ENCODE results near the gene NRTN. TPM values are rescaled to one million over a fixed set of nuclear protein-coding genes. Genes with fewer than 3 reads are reported as not detected.

Gene NRTN
- total and polyA plus RNA-seq, 3 experiments from 2014 or later = 0.26 TPM; not detected in 1

DNA sequence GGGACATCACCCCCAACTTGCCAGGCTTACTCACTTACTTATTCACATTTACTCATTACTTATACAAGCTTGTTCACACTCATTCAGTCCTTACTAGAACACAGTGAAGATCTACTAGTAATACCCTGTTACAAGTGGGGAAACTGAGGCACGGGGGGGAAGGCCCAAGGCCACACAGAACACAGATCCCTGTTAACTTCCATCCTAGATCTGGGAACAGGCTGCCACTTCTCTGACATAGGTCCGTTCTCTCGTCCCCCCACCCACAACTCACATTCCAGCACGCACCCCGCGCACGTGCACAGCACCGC lies 1.5 kb upstream of the NRTN start:
- Mint-ChIP-seq H3K27ac (peak overlapping the region in 1 of 8 donors; percentile 85), H3K4me3 (peak overlapping the region; percentile 27 to 76 (median 57)), H3K9me3 (no peaks in the 10 kb centered on the region), H3K36me3 (no peaks in the 10 kb centered on the region), H3K27me3 (peaks cover 13 to 28% of the 10 kb centered on the region in 2 donors), H3K4me1 (peaks cover 9 to 27% (median 20%) of the 10 kb centered on the region in 3 donors)
- H3K4me1 ChIP-seq (ENCODE audit: insufficient read depth, low read length) = peaks cover 20% of the 10 kb centered on the region
- peaks cover 22% of the 10 kb centered on the region for H3K27me3 ChIP-seq (ENCODE audit: insufficient read depth, low read length, poor library complexity, severe bottlenecking)
- ChIA-PET POLR2A (interaction anchor here (1.5 kb wide), 1 partner anchor 100 kb away, joined by 13 read pairs; the partner anchor contains the start of genes NDUFA11 and VMAC), CTCF (interaction anchor here (0.7 to 2.5 kb wide), 23 partner anchors 9 to 224 kb away, joined by 3 to 44 read pairs (median 4); partner anchors contain the start of genes DUS3L, LONP1, NDUFA11 and VMAC)
- H3K36me3 ChIP-seq (ENCODE audit: insufficient read depth, low read length) = no peaks in the 10 kb centered on the region
- peak overlapping the region; percentile 75 for H3K4me3 ChIP-seq (ENCODE audit: low read length)
- no peak overlapping the region for H3K27ac ChIP-seq (ENCODE audit: low read depth, low read length)
- DNase-seq = no peak
- no peaks in the 10 kb centered on the region for H3K9me3 ChIP-seq (ENCODE audit: low read length)

DNA sequence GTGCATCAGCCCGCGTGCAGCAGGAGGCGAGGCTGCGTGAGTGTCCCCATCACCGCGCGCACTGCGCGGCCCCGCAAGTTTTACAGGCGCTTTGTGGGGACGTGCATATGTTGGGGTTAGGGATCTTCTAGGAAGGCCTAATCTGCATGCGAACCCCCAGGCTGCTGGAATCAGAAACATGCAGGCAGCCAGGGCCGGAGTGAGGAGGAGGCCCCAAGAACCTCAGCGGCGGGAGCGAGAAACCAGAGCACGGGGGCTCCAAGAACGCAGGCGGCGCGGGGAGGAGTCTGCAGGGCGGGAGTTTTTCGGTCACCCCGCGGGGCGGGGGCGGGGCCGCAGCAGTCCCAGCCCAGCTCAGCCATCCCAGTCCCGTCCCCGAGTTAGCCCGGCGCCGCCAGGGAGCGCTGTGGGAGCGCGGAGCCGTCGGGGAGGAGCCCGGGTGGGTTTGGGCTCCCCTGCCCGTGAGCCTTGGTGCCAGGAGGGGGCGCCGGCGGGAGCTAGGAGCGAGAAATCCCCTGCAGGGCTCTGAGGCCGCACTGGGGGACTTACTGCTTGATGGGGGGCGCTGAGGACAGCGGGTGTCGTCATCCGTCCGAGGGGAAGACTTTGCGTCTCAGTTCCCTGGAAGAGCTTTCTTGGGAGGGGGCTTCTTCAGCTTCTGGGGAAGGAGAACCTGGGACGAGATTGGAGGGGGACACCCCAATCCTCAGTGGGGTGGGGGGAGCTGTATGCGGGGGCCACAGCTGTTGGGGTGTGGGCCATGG lies 933 bp upstream of the NRTN start:
- peak; percentile 87 to 94 (median 89) for DNase-seq

DNA sequence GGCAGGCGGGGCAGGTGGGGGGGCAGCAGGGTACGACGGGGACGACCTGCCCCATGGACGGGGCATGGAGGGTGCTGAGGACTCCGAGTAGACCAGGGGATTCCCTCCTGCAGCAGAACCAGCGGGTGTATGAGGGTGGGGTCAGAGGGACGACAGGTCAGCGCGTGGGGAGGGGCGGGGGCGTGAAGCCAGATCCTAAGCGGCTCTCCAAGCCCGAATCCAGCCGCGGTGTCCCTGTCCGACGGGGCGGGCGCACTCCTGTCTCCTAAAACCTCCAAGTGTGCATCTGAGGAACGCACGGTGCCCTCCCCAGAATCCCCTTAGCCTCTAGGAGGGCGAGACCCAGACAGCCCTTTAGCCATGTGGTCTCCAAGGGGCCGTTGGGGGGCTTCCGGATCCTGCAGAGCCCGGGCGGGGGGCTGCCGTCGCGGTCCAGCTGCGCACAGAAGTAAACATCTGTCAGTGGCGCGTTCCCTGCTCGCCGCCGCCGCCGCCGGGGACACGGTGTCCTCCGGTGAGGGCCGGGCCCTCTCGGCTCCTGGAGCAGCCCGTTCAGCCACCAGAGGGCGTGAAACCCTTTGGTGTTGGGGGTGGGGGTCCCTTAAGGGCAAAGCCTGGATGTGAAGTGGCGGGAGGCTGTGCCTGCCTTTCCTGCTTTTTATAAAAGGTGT lies 730 bp downstream of the NRTN start:
- H3K27me3 ChIP-seq (ENCODE audit: insufficient read depth, low read length, poor library complexity, severe bottlenecking) = peaks cover 10% of the 10 kb centered on the region
- H3K27me3 Mint-ChIP-seq = peaks cover 9 to 16% of the 10 kb centered on the region in 2 donors
- no peaks in the 10 kb centered on the region for H3K9me3 Mint-ChIP-seq
- H3K27ac ChIP-seq (ENCODE audit: low read depth, low read length) = no peak overlapping the region
- peaks cover 9 to 27% (median 20%) of the 10 kb centered on the region in 3 donors for H3K4me1 Mint-ChIP-seq
- peak; percentile 26 to 73 (median 44) for DNase-seq
- POLR2A ChIA-PET = no interaction called here
- no peaks in the 10 kb centered on the region for H3K36me3 Mint-ChIP-seq
- H3K4me1 ChIP-seq (ENCODE audit: insufficient read depth, low read length) = peaks cover 20% of the 10 kb centered on the region
- H3K36me3 ChIP-seq (ENCODE audit: insufficient read depth, low read length) = no peaks in the 10 kb centered on the region
- H3K4me3 ChIP-seq (ENCODE audit: low read length) = no peak overlapping the region
- no peaks in the 10 kb centered on the region for H3K9me3 ChIP-seq (ENCODE audit: low read length)
- peak overlapping the region in 6 of 7 donors; percentile 11 to 81 (median 68) for H3K4me3 Mint-ChIP-seq
- CTCF ChIA-PET = interaction anchor here (1.1 kb wide), 1 partner anchor 13 kb away, joined by 3 read pairs; no protein-coding TSS in a partner anchor
- peak overlapping the region in 1 of 8 donors; percentile 55 for H3K27ac Mint-ChIP-seq

More for the DNA sequence above, 933 bp upstream of the NRTN start:
- Histone ChIP-seq H3K4me3 (ENCODE audit: low read length) (peak overlapping the region; percentile 75), H3K36me3 (ENCODE audit: insufficient read depth, low read length) (no peaks in the 10 kb centered on the region), H3K27ac (ENCODE audit: low read depth, low read length) (peak overlapping the region; percentile 22), H3K4me1 (ENCODE audit: insufficient read depth, low read length) (peaks cover 20% of the 10 kb centered on the region), H3K27me3 (ENCODE audit: insufficient read depth, low read length, poor library complexity, severe bottlenecking) (peaks cover 22% of the 10 kb centered on the region), H3K9me3 (ENCODE audit: low read length) (no peaks in the 10 kb centered on the region)
- H3K27me3 Mint-ChIP-seq = peaks cover 11 to 26% of the 10 kb centered on the region in 2 donors
- peak overlapping the region in 7 of 8 donors; percentile 29 to 88 (median 79) for H3K27ac Mint-ChIP-seq
- peaks cover 9 to 27% (median 20%) of the 10 kb centered on the region in 3 donors for H3K4me1 Mint-ChIP-seq
- H3K9me3 Mint-ChIP-seq = no peaks in the 10 kb centered on the region
- H3K4me3 Mint-ChIP-seq = peak overlapping the region; percentile 27 to 87 (median 67)
- ChIA-PET POLR2A (interaction anchor here (0.6 to 1.5 kb wide), 4 partner anchors 21 to 222 kb away, joined by 3 to 13 read pairs (median 3); partner anchors contain the start of genes NDUFA11 and VMAC), CTCF (interaction anchor here (0.7 to 2.5 kb wide), 26 partner anchors 8 to 223 kb away, joined by 3 to 44 read pairs (median 4); partner anchors contain the start of genes DUS3L, LONP1, NDUFA11 and VMAC)
- no peaks in the 10 kb centered on the region for H3K36me3 Mint-ChIP-seq

DNA sequence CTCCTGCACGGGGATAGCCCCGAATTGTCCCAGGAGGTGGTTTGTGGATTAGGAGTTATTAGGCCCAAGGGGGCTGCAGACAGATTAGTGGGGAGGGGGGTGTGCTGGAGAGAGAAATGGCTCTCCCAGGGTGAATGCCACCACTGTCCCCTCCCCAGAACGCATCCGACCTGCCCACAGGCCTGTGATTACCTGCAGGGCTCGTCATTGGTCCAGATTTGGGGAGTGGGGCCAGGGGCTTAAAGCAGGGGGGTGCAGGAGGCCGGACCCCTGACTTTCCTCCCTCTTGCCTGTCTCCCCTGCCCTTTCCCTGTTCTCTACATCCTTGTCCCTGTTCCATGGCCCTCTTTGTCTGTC lies 1.2 kb downstream of the NRTN start:
- Histone ChIP-seq H3K4me1 (ENCODE audit: insufficient read depth, low read length) (peaks cover 20% of the 10 kb centered on the region), H3K4me3 (ENCODE audit: low read length) (no peak overlapping the region), H3K9me3 (ENCODE audit: low read length) (no peaks in the 10 kb centered on the region), H3K27me3 (ENCODE audit: insufficient read depth, low read length, poor library complexity, severe bottlenecking) (peaks cover 6% of the 10 kb centered on the region), H3K27ac (ENCODE audit: low read depth, low read length) (no peak overlapping the region), H3K36me3 (ENCODE audit: insufficient read depth, low read length) (no peaks in the 10 kb centered on the region)
- POLR2A ChIA-PET = no interaction called here
- Mint-ChIP-seq H3K4me3 (peak overlapping the region in 1 of 7 donors; percentile 32), H3K4me1 (peaks cover 9 to 27% (median 20%) of the 10 kb centered on the region in 3 donors), H3K27ac (peak overlapping the region in 2 of 8 donors; percentile 36 to 45), H3K27me3 (peaks cover 8 to 13% of the 10 kb centered on the region in 2 donors), H3K9me3 (no peaks in the 10 kb centered on the region), H3K36me3 (no peaks in the 10 kb centered on the region)
- CTCF ChIA-PET = interaction anchor here (1.1 kb wide), 1 partner anchor 13 kb away, joined by 3 read pairs; no protein-coding TSS in a partner anchor
- DNase-seq = no peak

DNA sequence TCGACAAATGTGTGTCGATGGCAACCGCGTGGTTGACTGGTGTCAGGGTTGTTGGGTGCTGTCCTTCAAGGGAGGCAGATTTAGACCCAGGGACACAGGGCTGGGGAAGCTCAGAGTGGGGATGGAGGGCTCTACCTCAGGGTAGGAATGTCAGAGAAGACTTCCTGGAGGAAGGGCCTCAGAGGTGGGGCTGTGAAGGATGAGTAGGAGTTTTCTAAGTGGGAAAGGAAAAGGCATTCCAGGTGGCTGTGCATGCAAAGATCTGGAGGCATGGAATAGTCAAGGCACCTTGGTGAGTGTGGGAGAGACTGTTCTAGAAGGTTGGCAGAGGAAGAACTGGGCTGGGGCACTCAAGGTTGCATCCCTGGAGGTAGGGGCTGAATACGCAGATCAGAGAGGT lies 2.0 kb downstream of the NRTN start:
- ChIA-PET CTCF (interaction anchor here (0.8 kb wide), 1 partner anchor 16 kb away, joined by 3 read pairs; the partner anchor contains the start of gene DUS3L), POLR2A (no interaction called here)
- peaks cover 8% of the 10 kb centered on the region in 2 donors for H3K27me3 Mint-ChIP-seq

DNA sequence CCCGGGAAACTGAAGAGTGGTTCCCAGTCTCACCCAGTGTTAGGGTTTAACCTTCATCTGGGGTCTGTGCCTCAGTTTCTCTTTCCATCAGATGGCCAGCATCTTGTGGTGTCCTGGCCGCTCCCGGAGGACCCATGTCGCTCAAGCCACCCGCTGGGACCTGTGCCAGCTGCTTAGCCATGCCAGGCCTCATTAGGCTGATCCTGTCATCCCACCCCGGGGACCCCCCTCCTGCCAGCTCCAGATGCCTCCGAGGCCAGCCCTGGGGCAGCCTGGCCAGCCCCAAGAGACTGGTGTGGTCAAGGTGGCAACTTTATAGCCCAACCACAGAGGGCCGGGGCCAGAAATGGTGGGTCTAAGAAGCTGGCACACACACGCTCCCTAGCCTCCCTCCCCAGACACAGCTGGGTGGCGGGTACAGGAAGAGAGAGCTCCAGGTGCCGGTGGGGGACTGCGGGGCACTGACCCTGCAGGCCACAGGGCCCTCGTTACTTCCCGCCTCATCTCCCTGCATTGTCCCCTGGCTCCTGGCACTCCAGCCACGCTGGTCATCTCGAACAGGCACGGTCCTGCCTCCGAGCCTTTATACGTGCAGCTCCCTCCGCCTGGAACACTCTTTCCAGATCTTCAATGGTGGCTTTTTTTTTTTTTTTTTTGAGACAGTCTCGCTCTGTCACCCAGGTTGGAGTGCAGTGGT lies 3.4 kb downstream of the NRTN start:
- Histone ChIP-seq H3K4me3 (ENCODE audit: low read length) (no peak overlapping the region), H3K27ac (ENCODE audit: low read depth, low read length) (no peak overlapping the region), H3K36me3 (ENCODE audit: insufficient read depth, low read length) (no peaks in the 10 kb centered on the region), H3K27me3 (ENCODE audit: insufficient read depth, low read length, poor library complexity, severe bottlenecking) (peaks cover 4% of the 10 kb centered on the region), H3K9me3 (ENCODE audit: low read length) (no peaks in the 10 kb centered on the region), H3K4me1 (ENCODE audit: insufficient read depth, low read length) (peaks cover 14% of the 10 kb centered on the region)
- no peaks in the 10 kb centered on the region for H3K36me3 Mint-ChIP-seq
- H3K27me3 Mint-ChIP-seq = peaks cover 5 to 8% of the 10 kb centered on the region in 2 donors
- H3K9me3 Mint-ChIP-seq = no peaks in the 10 kb centered on the region
- no peak overlapping the region for H3K4me3 Mint-ChIP-seq
- ChIA-PET POLR2A (interaction anchor here (0.6 kb wide), 1 partner anchor 11 kb away, joined by 3 read pairs; no protein-coding TSS in a partner anchor), CTCF (interaction anchor here (1.7 kb wide), 2 partner anchors 15 to 214 kb away, joined by 3 to 4 read pairs; no protein-coding TSS in a partner anchor)
- DNase-seq = peak in 1 of 5 donors; percentile 50
- no peak overlapping the region for H3K27ac Mint-ChIP-seq
- peaks cover 6 to 17% (median 13%) of the 10 kb centered on the region in 3 donors for H3K4me1 Mint-ChIP-seq

More for the DNA sequence above, 2.0 kb downstream of the NRTN start:
- peak overlapping the region in 3 of 8 donors; percentile 1 to 23 (median 11) for H3K27ac Mint-ChIP-seq
- H3K4me3 Mint-ChIP-seq = peak overlapping the region in 2 of 7 donors; percentile 20 to 42
- H3K36me3 ChIP-seq (ENCODE audit: insufficient read depth, low read length) = no peaks in the 10 kb centered on the region
- no peaks in the 10 kb centered on the region for H3K9me3 ChIP-seq (ENCODE audit: low read length)
- no peaks in the 10 kb centered on the region for H3K36me3 Mint-ChIP-seq
- no peak overlapping the region for H3K27ac ChIP-seq (ENCODE audit: low read depth, low read length)
- peaks cover 6% of the 10 kb centered on the region for H3K27me3 ChIP-seq (ENCODE audit: insufficient read depth, low read length, poor library complexity, severe bottlenecking)
- no peak for DNase-seq
- H3K4me1 Mint-ChIP-seq = peaks cover 8 to 25% (median 20%) of the 10 kb centered on the region in 3 donors
- no peaks in the 10 kb centered on the region for H3K9me3 Mint-ChIP-seq
- peaks cover 18% of the 10 kb centered on the region for H3K4me1 ChIP-seq (ENCODE audit: insufficient read depth, low read length)
- no peak overlapping the region for H3K4me3 ChIP-seq (ENCODE audit: low read length)

DNA sequence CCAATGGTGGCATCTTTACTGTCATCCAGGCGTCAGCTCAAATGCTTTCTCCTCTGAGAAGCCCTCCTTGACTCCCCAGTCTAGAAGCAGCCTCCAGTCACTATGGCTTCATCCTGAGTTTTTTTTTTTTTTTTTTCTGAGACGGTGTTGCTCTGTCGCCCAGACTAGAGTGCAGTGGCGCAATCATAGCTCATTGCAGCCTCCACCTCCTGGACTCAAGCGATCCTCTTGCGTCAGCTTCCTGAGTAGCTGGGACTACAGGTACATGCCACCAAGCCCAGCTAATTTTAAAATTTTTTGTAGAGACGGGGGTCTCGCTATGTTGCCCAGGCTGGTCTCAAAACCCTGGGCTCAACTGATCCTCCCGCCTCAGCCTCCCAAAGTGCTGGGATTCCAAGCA lies 4.2 kb downstream of the NRTN start:
- Mint-ChIP-seq H3K9me3 (no peaks in the 10 kb centered on the region), H3K27me3 (peaks cover 0 to 8% of the 10 kb centered on the region in 2 donors), H3K4me1 (peaks cover 1 to 9% (median 5%) of the 10 kb centered on the region in 3 donors), H3K36me3 (no peaks in the 10 kb centered on the region), H3K27ac (no peak overlapping the region), H3K4me3 (no peak overlapping the region)
- Histone ChIP-seq H3K4me3 (ENCODE audit: low read length) (no peak overlapping the region), H3K36me3 (ENCODE audit: insufficient read depth, low read length) (no peaks in the 10 kb centered on the region), H3K27me3 (ENCODE audit: insufficient read depth, low read length, poor library complexity, severe bottlenecking) (no peaks in the 10 kb centered on the region), H3K4me1 (ENCODE audit: insufficient read depth, low read length) (peaks cover 6% of the 10 kb centered on the region), H3K27ac (ENCODE audit: low read depth, low read length) (no peak overlapping the region), H3K9me3 (ENCODE audit: low read length) (no peaks in the 10 kb centered on the region)
- POLR2A ChIA-PET = no interaction called here
- no peak for DNase-seq
- CTCF ChIA-PET = interaction anchor here (1.7 kb wide), 2 partner anchors 16 to 213 kb away, joined by 3 to 4 read pairs; no protein-coding TSS in a partner anchor

Measured in CD8-positive, alpha-beta memory T cell (primary cell).